ENCODE measurements around the gene NAGPA. TPM values are rescaled to one million over a fixed set of nuclear protein-coding genes. Genes with fewer than 3 reads are reported as not detected.

NAGPA gene
- polyA plus RNA-seq, 1 donor from 2014 or later: 36.6 TPM

- Histone ChIP-seq H4K20me1 (ENCODE audit: insufficient read depth) (no peaks in the 10 kb centered on the region), H3K9me2 (ENCODE audit: insufficient read depth, low read length) (no peaks in the 10 kb centered on the region), H3K9ac (ENCODE audit: low read length) (no peak overlapping the region), H2AFZ (ENCODE audit: low read depth, low read length) (no peak overlapping the region), H3K4me3 (ENCODE audit: low read length) (no peak overlapping the region), H3K4me2 (ENCODE audit: low read length) (no peak overlapping the region), H3K27ac (ENCODE audit: low read length) (no peak overlapping the region), H3K79me2 (replicated peaks; ENCODE audit: insufficient read depth, low read length) (no peaks in the 10 kb centered on the region), H3F3A (ENCODE audit: insufficient read depth, low read length, poor library complexity, severe bottlenecking) (no peaks in the 10 kb centered on the region), H3K9me3 (ENCODE audit: low read length) (no peaks in the 10 kb centered on the region), H3K27me3 (ENCODE audit: insufficient read depth, low read depth, low read length) (no peaks in the 10 kb centered on the region), H3K36me3 (ENCODE audit: insufficient read depth, low read length) (no peaks in the 10 kb centered on the region)
- TF ChIP-seq TAF1 (IDR thresholded peaks at IDR 0.05; ENCODE audit: low read depth): no peak
- TF ChIP-seq POLR2AphosphoS5 (IDR thresholded peaks at IDR 0.05): no peak
- no peak for TF ChIP-seq EZH2 (IDR thresholded peaks at IDR 0.05; ENCODE audit: borderline replicate concordance, insufficient read depth, low read length, poor library complexity, severe bottlenecking)
- no peak for TF ChIP-seq MXI1 (conservative IDR thresholded peaks at IDR 0.05; ENCODE audit: poor library complexity, severe bottlenecking)
- TF ChIP-seq, protein P1, sequence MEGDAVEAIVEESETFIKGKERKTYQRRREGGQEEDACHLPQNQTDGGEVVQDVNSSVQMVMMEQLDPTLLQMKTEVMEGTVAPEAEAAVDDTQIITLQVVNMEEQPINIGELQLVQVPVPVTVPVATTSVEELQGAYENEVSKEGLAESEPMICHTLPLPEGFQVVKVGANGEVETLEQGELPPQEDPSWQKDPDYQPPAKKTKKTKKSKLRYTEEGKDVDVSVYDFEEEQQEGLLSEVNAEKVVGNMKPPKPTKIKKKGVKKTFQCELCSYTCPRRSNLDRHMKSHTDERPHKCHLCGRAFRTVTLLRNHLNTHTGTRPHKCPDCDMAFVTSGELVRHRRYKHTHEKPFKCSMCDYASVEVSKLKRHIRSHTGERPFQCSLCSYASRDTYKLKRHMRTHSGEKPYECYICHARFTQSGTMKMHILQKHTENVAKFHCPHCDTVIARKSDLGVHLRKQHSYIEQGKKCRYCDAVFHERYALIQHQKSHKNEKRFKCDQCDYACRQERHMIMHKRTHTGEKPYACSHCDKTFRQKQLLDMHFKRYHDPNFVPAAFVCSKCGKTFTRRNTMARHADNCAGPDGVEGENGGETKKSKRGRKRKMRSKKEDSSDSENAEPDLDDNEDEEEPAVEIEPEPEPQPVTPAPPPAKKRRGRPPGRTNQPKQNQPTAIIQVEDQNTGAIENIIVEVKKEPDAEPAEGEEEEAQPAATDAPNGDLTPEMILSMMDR (IDR thresholded peaks at IDR 0.05; ENCODE audit: poor library complexity, severe bottlenecking): no peak
- no peak for TF ChIP-seq EP300 (conservative IDR thresholded peaks at IDR 0.05; ENCODE audit: poor library complexity, severe bottlenecking)
Observed at GRCh38 chr16:5066511-5066910, 32.8 kb upstream of the NAGPA start.

GRCh38 chr16:5065813-5066212 lies 32.1 kb upstream of the NAGPA start, which contains the start of gene C16orf89:
TSS of gene C16orf89 (minus strand) at chr16:5065956. CDS start at chr16:5065908, 48 bp downstream.
- no peaks in the 10 kb centered on the region for H3K79me2 ChIP-seq (replicated peaks; ENCODE audit: insufficient read depth, low read length)
- H3K9me3 ChIP-seq (ENCODE audit: low read length): no peaks in the 10 kb centered on the region
- H3K4me3 ChIP-seq (ENCODE audit: low read length): no peak within 1 kb of the TSS
- no peaks in the 10 kb centered on the region for H3K27me3 ChIP-seq (ENCODE audit: insufficient read depth, low read depth, low read length)
- no peaks in the 10 kb centered on the region for H3F3A ChIP-seq (ENCODE audit: insufficient read depth, low read length, poor library complexity, severe bottlenecking)
- no peak for TF ChIP-seq SMC3 (conservative IDR thresholded peaks at IDR 0.05; ENCODE audit: poor library complexity)
- TF ChIP-seq EP300 (conservative IDR thresholded peaks at IDR 0.05; ENCODE audit: poor library complexity, severe bottlenecking): no peak
- no peak for TF ChIP-seq EZH2 (IDR thresholded peaks at IDR 0.05; ENCODE audit: borderline replicate concordance, insufficient read depth, low read length, poor library complexity, severe bottlenecking)
- TF ChIP-seq MXI1 (conservative IDR thresholded peaks at IDR 0.05; ENCODE audit: poor library complexity, severe bottlenecking): no peak
- TF ChIP-seq RAD21 (conservative IDR thresholded peaks at IDR 0.05): no peak
- H2AFZ ChIP-seq (ENCODE audit: low read depth, low read length): no peak within 1 kb of the TSS
- H3K27ac ChIP-seq (ENCODE audit: low read length): no peak within 1 kb of the TSS
- H3K36me3 ChIP-seq (ENCODE audit: insufficient read depth, low read length): no peaks in the 10 kb centered on the region
- no peaks in the 10 kb centered on the region for H3K9me2 ChIP-seq (ENCODE audit: insufficient read depth, low read length)
- H3K9ac ChIP-seq (ENCODE audit: low read length): no peak within 1 kb of the TSS
- no peak within 1 kb of the TSS for H3K4me2 ChIP-seq (ENCODE audit: low read length)
- H4K20me1 ChIP-seq (ENCODE audit: insufficient read depth): no peaks in the 10 kb centered on the region

- no peak overlapping the region for H3K9ac ChIP-seq (ENCODE audit: low read length)
Observed at GRCh38 chr16:5065326-5065725, 31.6 kb upstream of the NAGPA start.

More at GRCh38 chr16:5065326-5065725, 31.6 kb upstream of the NAGPA start:
- H3K4me2 ChIP-seq (ENCODE audit: low read length): no peak overlapping the region
- no peaks in the 10 kb centered on the region for H3K27me3 ChIP-seq (ENCODE audit: insufficient read depth, low read depth, low read length)
- no peak overlapping the region for H3K4me3 ChIP-seq (ENCODE audit: low read length)
- no peaks in the 10 kb centered on the region for H3K79me2 ChIP-seq (replicated peaks; ENCODE audit: insufficient read depth, low read length)
- no peak for TF ChIP-seq EZH2 (IDR thresholded peaks at IDR 0.05; ENCODE audit: borderline replicate concordance, insufficient read depth, low read length, poor library complexity, severe bottlenecking)
- TF ChIP-seq EP300 (conservative IDR thresholded peaks at IDR 0.05; ENCODE audit: poor library complexity, severe bottlenecking): no peak
- TF ChIP-seq POLR2AphosphoS5 (IDR thresholded peaks at IDR 0.05): no peak
- TF ChIP-seq SMC3 (conservative IDR thresholded peaks at IDR 0.05; ENCODE audit: poor library complexity): no peak
- TF ChIP-seq RAD21 (conservative IDR thresholded peaks at IDR 0.05): no peak
- TF ChIP-seq, protein P1 (IDR thresholded peaks at IDR 0.05; ENCODE audit: poor library complexity, severe bottlenecking): no peak
- TF ChIP-seq REST (IDR thresholded peaks at IDR 0.05; ENCODE audit: borderline replicate concordance): no peak
- TF ChIP-seq TAF1 (IDR thresholded peaks at IDR 0.05; ENCODE audit: low read depth): no peak
- no peak overlapping the region for H3K27ac ChIP-seq (ENCODE audit: low read length)
- no peaks in the 10 kb centered on the region for H4K20me1 ChIP-seq (ENCODE audit: insufficient read depth)
- no peak overlapping the region for H2AFZ ChIP-seq (ENCODE audit: low read depth, low read length)
- no peaks in the 10 kb centered on the region for H3F3A ChIP-seq (ENCODE audit: insufficient read depth, low read length, poor library complexity, severe bottlenecking)
- no peaks in the 10 kb centered on the region for H3K36me3 ChIP-seq (ENCODE audit: insufficient read depth, low read length)
- no peaks in the 10 kb centered on the region for H3K9me2 ChIP-seq (ENCODE audit: insufficient read depth, low read length)
- H3K9me3 ChIP-seq (ENCODE audit: low read length): no peaks in the 10 kb centered on the region
